GM18505 (cell line): ENCODE data around the gene NKAIN2.
"Not testable (repeated sequence)": the region's sequence is repeated elsewhere in the genome, so short reads cannot be mapped to it uniquely, and the experiment has no call there.

ENCODE experiments used
- ATAC-seq: cut with Tn5 transposase; IDR thresholded peaks from one replicate; pipeline ENCODE4 v1.9.1; 2021; ENCODE audit not compliant: unreplicated experiment
- POLR2A ChIP-seq: IDR thresholded peaks from 4 replicates; pipeline ENCODE4 v1.6.1; 2011; ENCODE audit warnings: borderline replicate concordance; ENCODE audit not compliant: insufficient read depth, insufficient read length; ENCODE audit errors: extremely low read depth

Gene NKAIN2

DNA sequence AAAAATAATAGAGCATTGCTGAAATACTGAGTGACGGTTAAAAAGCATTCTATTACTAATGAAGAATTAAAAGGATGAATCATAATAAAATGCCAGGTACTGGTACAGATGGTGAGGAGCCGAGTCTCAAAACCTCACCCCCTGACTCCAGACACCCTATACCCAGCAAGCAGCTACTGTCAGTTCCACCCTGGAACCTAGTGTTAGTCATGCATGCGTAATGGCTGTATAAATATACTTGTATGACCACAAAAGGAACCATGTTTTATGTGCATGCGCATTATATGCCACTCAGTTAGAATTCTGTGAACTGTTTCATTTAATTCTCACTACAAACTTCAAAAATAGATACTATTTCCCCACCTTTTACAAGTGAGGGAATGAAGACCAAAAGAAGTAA lies 589.9 kb downstream of the NKAIN2 start:
- ATAC-seq, result no peak
- no peak for TF ChIP-seq POLR2A

DNA sequence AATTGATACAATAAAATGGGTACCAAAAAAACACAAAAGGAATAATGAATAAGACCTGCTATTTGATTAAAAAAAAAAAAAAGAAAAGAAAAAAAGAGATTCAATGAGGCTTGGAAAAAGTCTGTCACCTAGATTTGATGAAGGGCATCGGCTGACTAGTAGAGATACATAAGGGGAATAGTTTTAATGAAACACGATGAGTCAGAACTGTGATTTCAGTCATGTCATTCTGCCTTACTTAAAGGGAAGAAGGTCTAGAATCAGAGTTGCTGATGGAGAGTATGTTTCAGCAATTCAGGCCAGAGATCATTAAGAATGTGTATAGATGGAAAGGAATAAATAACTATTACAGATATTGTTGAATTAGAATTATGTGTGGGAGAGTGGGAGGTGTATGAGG lies 592.7 kb downstream of the NKAIN2 start:
- TF ChIP-seq POLR2A, result no peak
- ATAC-seq, result no peak

DNA sequence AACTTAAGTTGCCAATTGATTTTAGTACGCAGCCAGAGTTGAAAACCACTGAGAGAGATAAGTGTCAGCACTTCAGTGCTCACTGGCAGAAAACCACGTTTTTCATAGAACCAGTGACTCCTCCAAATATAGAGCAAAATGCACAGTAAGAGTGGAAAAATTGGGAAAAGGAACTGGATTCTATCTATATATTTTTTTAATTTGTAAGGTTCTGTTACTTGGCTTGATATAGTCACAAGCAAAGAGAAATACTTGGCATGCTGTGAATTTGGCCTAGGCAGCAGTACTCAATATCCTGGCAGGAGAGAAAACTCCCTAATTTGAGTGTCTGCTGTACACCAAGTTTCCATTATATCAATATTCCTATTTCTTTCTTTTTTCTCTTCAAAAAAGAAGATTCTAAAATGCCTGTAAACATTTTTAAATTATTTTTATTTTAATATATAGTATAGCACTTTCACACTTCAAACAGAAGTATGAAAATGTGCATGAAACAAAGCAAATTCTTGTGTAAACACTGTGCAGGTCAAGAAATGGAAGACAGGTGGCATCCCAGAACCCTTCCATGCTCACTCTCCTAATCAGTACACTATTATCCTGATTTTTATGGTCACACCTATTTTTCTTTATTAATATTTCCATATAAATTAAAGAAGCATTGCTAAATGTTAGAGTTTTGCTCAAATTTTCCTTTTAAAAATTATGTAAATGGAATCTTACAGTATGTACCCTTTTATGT lies 596.8 kb downstream of the NKAIN2 start:
- no peak for TF ChIP-seq POLR2A
- no peak for ATAC-seq

DNA sequence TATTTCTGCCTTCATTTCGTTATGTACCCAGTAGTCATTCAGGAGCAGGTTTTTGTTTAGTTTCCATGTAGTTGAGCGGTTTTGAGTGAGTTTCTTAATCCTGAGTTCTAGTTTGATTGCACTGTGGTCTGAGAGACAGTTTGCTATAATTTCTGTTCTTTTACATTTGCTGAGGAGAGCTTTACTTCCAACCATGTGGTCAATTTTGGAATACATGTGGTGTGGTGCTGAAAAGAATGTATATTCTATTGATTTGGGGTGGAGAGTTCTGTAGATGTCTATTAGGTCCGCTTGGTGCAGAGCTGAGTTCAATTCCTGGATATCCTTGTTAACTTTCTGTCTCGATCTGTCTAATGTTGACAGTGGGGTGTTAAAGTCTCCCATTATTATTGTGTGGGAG lies 606.8 kb downstream of the NKAIN2 start:
- ATAC-seq, result not testable (repeated sequence)

- not testable (repeated sequence) for ATAC-seq
Observed at GRCh38 chr6:124412657-124413056, 609.0 kb downstream of the NKAIN2 start.

- TF ChIP-seq POLR2A, result no peak
- no peak for ATAC-seq
Observed at GRCh38 chr6:124420116-124420840, 616.6 kb downstream of the NKAIN2 start.

DNA sequence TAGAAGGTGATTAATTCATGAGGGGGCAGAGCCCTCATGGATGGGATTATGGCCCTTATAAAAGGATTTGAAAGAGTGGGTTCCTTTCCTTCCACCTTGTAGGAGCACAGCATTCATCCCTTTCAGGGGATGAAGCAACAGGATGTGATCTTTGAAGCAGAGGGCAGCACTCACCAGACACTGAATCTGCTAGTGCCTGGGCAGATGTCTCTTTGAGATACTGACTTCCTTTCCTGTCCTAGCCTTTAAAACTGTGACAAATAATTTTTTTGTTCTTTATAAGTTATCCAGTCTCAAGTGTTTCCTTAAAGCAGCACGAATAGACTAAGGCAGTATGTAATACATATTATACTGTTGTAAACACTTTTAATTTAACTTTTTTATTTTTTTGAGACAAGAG lies 620.0 kb downstream of the NKAIN2 start:
- ATAC-seq, result no peak
- no peak for TF ChIP-seq POLR2A

- no peak for TF ChIP-seq POLR2A
- no peak for ATAC-seq
Observed at GRCh38 chr6:124430740-124431318, 627.2 kb downstream of the NKAIN2 start.

GRCh38 chr6:124432620-124433019 lies 629.0 kb downstream of the NKAIN2 start:
- no peak for TF ChIP-seq POLR2A
- ATAC-seq, result no peak

- no peak for TF ChIP-seq POLR2A
Observed at GRCh38 chr6:124433387-124434160, 629.9 kb downstream of the NKAIN2 start.

DNA sequence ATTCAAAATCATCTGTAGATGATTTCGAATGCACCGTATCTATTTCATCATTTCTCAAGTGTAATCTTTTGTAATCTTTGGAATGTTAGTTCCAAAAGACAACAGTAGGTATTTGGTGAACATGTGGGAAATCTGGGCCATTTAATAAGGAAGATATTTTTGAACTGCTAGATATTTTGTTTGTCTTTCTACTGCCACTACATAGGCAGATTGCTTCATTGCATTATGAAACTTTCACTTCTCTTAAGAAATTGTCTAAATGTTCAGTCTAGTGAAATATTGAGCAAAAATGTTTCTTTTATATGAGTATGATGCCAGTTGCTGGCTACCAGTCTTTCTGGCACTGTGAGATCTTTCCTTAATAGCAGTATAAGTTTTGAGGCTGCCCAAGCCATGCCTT lies 630.8 kb downstream of the NKAIN2 start:
- no peak for TF ChIP-seq POLR2A
- ATAC-seq, result no peak

More at GRCh38 chr6:124433387-124434160, 629.9 kb downstream of the NKAIN2 start:
- ATAC-seq, result no peak

DNA sequence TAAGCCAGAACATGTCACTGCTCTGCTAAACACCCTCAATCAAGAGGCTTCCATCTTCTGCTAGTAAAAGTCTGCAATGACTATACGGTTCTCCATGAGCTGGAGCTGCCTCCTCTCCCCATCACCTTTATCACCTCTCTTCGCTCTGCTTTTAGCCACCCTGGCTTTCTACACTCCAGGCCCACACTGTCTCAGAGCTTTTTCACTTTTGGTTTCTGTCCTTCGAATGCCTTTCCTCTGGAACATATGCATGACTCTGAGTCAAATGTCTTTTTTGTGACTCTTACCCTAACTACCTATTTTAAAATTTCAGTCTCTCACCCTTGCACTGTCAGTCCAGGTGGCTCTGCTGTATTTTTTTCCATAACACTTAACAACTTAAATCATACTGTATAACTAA lies 633.1 kb downstream of the NKAIN2 start:
- no peak for ATAC-seq
- no peak for TF ChIP-seq POLR2A

GRCh38 chr6:124438546-124439065 lies 634.9 kb downstream of the NKAIN2 start:
- TF ChIP-seq POLR2A, result no peak
- no peak for ATAC-seq
